Measurements from ENCODE around the gene ARAP1. TPM values are rescaled to one million over a fixed set of nuclear protein-coding genes. Genes with fewer than 3 reads are reported as not detected.

The ARAP1 gene
- total and polyA plus RNA-seq, 8 donors, result 21.5 to 73.5 (median 37.9) TPM

DNA sequence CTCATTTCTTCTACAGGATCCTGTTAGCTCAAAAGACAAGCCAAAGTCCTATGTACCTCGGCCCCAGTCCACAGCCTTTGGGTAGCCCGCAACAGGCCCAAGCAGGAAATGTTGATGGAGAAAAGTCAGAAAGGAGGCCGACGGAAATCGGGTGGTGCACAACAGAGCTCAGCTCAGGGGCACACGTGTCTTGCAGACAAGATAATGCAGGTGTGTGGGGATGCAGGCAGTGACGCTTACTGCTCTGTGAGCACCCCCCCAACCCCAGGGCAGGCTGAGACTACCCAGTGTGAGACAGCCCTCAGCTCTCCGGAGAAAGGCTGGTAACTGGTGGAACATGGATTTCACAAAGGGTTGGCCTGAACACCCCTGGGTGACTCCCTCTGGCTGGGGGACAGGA, 73.7 kb downstream of the ARAP1 start:
- no peak for ATAC-seq
- Histone ChIP-seq H3K4me1 (no peaks in the 10 kb centered on the region), H3K27me3 (peaks cover 0 to 4% (median 0%) of the 10 kb centered on the region in 4 donors), H3K9me3 (no peaks in the 10 kb centered on the region), H3K27ac (no peak overlapping the region), H3K4me3 (no peak overlapping the region), H3K36me3 (no peaks in the 10 kb centered on the region)
- no peak for DNase-seq
- FAIRE-seq, result no peak
- TF ChIP-seq, protein P1, sequence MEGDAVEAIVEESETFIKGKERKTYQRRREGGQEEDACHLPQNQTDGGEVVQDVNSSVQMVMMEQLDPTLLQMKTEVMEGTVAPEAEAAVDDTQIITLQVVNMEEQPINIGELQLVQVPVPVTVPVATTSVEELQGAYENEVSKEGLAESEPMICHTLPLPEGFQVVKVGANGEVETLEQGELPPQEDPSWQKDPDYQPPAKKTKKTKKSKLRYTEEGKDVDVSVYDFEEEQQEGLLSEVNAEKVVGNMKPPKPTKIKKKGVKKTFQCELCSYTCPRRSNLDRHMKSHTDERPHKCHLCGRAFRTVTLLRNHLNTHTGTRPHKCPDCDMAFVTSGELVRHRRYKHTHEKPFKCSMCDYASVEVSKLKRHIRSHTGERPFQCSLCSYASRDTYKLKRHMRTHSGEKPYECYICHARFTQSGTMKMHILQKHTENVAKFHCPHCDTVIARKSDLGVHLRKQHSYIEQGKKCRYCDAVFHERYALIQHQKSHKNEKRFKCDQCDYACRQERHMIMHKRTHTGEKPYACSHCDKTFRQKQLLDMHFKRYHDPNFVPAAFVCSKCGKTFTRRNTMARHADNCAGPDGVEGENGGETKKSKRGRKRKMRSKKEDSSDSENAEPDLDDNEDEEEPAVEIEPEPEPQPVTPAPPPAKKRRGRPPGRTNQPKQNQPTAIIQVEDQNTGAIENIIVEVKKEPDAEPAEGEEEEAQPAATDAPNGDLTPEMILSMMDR (IDR thresholded peaks at IDR 0.05), result no peak
- intact Hi-C loops (cut with DNase I), result no loop called here
- 55 to 68% methylated on average over 8 of the region's 8 CpGs for WGBS, 2 donors

DNA sequence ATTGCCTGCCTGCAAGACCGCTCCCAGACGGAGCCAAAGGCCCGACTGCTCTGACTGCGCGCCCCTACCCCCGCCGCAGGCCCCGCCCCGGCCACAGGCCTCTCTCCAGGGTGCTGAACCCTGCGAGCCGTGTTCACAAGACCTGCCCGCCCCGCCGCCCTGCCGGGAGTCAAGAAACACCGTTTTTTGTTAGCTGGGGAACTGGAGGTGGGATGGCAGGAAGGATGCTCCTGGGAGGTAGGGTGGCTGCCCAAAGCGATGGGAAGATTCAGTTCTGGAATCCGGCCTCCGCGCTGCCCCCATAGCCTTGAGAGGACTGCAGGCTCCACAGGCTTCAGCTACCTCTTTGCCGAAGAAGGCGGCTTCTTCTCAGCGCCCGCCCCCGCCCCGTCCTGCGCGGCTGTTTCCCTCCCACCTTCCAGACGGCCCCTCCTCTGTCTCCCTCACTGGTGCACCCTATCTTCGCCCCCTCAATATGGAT, 75.3 kb downstream of the ARAP1 start:
- WGBS, 2 donors, result 2% methylated on average over 30 of the region's 30 CpGs
- FAIRE-seq, result no peak

DNA sequence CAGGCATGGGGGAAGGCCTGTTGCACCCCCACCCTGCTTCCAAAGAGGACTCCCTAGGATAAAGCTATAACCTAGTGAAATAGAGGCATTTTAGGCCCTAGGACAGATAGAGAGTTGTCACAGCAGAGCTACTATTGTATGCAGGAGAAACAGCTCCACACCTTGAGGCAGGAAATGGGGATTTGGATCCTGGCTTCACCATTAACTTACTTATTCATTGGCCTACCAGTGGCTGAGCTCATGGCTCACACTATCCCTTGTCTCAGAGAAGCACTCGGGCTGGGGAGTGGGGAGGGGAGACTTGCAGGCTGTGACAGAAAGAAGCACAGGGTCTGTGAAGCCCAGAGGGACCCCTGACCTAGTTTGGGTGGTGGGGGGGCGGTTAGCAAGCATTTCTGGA, 77.0 kb downstream of the ARAP1 start:
- no peak for DNase-seq
- ATAC-seq, result no peak
- Histone ChIP-seq H3K4me3 (no peak overlapping the region), H3K9me3 (no peaks in the 10 kb centered on the region), H3K4me1 (no peaks in the 10 kb centered on the region), H3K27me3 (peaks cover 0 to 4% (median 0%) of the 10 kb centered on the region in 4 donors), H3K36me3 (no peaks in the 10 kb centered on the region), H3K27ac (no peak overlapping the region)
- TF ChIP-seq, protein P1 (IDR thresholded peaks at IDR 0.05), result no peak
- intact Hi-C loops (cut with DNase I), result no loop called here
- WGBS, 2 donors, result 33 to 35% methylated on average over 2 of the region's 2 CpGs
- no peak for FAIRE-seq

More for the DNA sequence above, 75.3 kb downstream of the ARAP1 start:
- Histone ChIP-seq H3K4me1 (no peaks in the 10 kb centered on the region), H3K27ac (no peak overlapping the region), H3K36me3 (no peaks in the 10 kb centered on the region), H3K9me3 (no peaks in the 10 kb centered on the region), H3K27me3 (peaks cover 0 to 4% (median 0%) of the 10 kb centered on the region in 4 donors), H3K4me3 (no peak overlapping the region)
- ATAC-seq, result peak; percentile 72 to 91 (median 78)
- intact Hi-C loops (cut with DNase I), result no loop called here
- TF ChIP-seq, protein P1 (IDR thresholded peaks at IDR 0.05), result no peak
- peak; percentile 47 to 91 (median 70) for DNase-seq

DNA sequence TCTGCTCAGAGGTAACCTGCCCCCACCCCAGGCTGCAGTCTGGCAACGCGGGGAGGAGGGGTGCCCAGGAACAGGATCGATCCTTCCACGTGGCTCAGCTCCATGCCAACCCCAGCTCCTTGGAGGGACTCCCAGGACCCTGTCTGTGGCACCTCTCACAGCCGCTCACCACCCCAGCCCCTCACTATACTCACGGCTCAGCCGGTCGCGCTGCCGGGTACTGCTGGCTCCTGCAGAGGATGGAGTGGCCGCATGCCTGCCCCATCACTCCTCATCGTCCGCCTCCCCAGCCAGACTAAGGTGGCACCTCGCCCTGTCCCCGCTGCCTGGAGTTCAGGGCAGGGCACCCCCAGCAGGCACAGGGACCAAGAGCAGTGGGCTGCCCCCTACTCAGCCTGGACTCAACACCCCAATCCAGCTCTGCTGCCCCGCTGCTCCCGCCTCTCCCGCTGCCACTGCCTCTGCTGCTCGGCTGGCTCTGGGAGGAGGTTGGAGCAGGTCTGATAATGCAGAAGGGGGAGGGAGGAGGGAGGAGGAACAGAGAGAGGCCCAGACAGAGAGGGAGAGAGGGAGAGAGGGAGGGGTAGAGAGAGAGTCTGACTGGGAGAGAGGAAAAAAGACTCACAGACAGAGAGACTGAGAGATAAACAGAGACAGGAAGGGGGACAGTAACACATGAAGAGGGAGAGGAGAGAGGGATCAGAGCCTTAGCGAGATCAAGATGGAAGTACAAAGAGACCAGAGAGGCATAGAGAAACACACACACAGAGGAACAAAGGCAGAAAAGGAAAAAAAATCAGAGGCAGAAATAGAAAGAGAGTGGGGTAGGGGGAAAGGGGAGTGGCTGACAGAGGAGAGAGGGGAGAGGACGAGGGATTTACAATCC, 78.0 kb downstream of the ARAP1 start, which contains the start of gene PDE2A:
Gene PDE2A, minus strand, starts transcription at position 480 of the 886 bp plus-strand sequence. Its CDS starts 215 bp downstream, at position 265.
- H3K27me3 ChIP-seq, result peaks cover 0 to 4% (median 0%) of the 10 kb centered on the region in 4 donors
- FAIRE-seq (no peak), DNase-seq (no peak), ATAC-seq (peak in 1 of 4 donors; percentile 19)
- H3K27ac ChIP-seq, result no peak within 1 kb of the TSS
- H3K36me3 ChIP-seq, result no peaks in the 10 kb centered on the region
- no peak within 1 kb of the TSS for H3K4me3 ChIP-seq
- 6 to 11% methylated on average over 20 to 21 of the region's 21 CpGs for WGBS, 2 donors
- TF ChIP-seq, protein P1 (IDR thresholded peaks at IDR 0.05), result no peak
- no peaks in the 10 kb centered on the region for H3K9me3 ChIP-seq
- intact Hi-C loops (cut with DNase I), result no loop called here
- no peaks in the 10 kb centered on the region for H3K4me1 ChIP-seq

All from pancreas (tissue), 10 donors.